GM12875 (cell line): Measurements from ENCODE around the gene MAPK9.

Source experiments
- H3K4me3 ChIP-seq: one replicate; pipeline ENCODE4 v1.5.1; 2011; ENCODE audit warnings: low read depth, low read length, control low read depth
- CTCF ChIP-seq: IDR thresholded peaks from 2 replicates; pipeline ENCODE4 v1.5.1; 2011; ENCODE audit warnings: low read depth, mild to moderate bottlenecking, control low read depth, inconsistent platforms, low read length, moderate library complexity, borderline replicate concordance; ENCODE audit not compliant: insufficient read depth

Gene MAPK9

GRCh38 chr5:180259260-180259611 lies 32.6 kb downstream of the MAPK9 start:
- no peak overlapping the region for H3K4me3 ChIP-seq

GRCh38 chr5:180253036-180253824 lies 38.7 kb downstream of the MAPK9 start:
- no peak for TF ChIP-seq CTCF
- no peak overlapping the region for H3K4me3 ChIP-seq

More at GRCh38 chr5:180259260-180259611, 32.6 kb downstream of the MAPK9 start:
- TF ChIP-seq CTCF = no peak

GRCh38 chr5:180251887-180252286 lies 40.0 kb downstream of the MAPK9 start:
- H3K4me3 ChIP-seq = no peak overlapping the region
- no peak for TF ChIP-seq CTCF

- no peak overlapping the region for H3K4me3 ChIP-seq
- TF ChIP-seq CTCF = no peak
These were observed 40.7 kb downstream of the MAPK9 start for GRCh38 chr5:180251141-180251540.

GRCh38 chr5:180250329-180250728 lies 41.6 kb downstream of the MAPK9 start:
- H3K4me3 ChIP-seq = no peak overlapping the region
- no peak for TF ChIP-seq CTCF

GRCh38 chr5:180241600-180241999 lies 50.3 kb downstream of the MAPK9 start:
- no peak for TF ChIP-seq CTCF
- H3K4me3 ChIP-seq = no peak overlapping the region

GRCh38 chr5:180238631-180239030 lies 53.3 kb downstream of the MAPK9 start:
- H3K4me3 ChIP-seq = no peak overlapping the region
- TF ChIP-seq CTCF = no peak
